Measurements from ENCODE around the gene SPTSSB.

Gene SPTSSB

GRCh38 chr3:161348796-161349400 lies 22.4 kb downstream of the SPTSSB start:
- no peak for DNase-seq (ENCODE audit: low spot score)

GRCh38 chr3:161347726-161348125 lies 23.6 kb downstream of the SPTSSB start:
- DNase-seq (ENCODE audit: low spot score): no peak
- no peak for TF ChIP-seq CTCF (IDR thresholded peaks at IDR 0.05; ENCODE audit: extremely low read depth, missing control alignments)

More at GRCh38 chr3:161348796-161349400, 22.4 kb downstream of the SPTSSB start:
- TF ChIP-seq CTCF (IDR thresholded peaks at IDR 0.05; ENCODE audit: extremely low read depth, missing control alignments): no peak

- no peak for DNase-seq (ENCODE audit: low spot score)
- TF ChIP-seq CTCF (IDR thresholded peaks at IDR 0.05; ENCODE audit: extremely low read depth, missing control alignments): no peak
These were observed 26.3 kb downstream of the SPTSSB start for GRCh38 chr3:161345023-161345422.

GRCh38 chr3:161343986-161344385 lies 27.3 kb downstream of the SPTSSB start:
- DNase-seq (ENCODE audit: low spot score): no peak
- no peak for TF ChIP-seq CTCF (IDR thresholded peaks at IDR 0.05; ENCODE audit: extremely low read depth, missing control alignments)

GRCh38 chr3:161343540-161343939 lies 27.8 kb downstream of the SPTSSB start:
- no peak for DNase-seq (ENCODE audit: low spot score)
- no peak for TF ChIP-seq CTCF (IDR thresholded peaks at IDR 0.05; ENCODE audit: extremely low read depth, missing control alignments)

- no peak for TF ChIP-seq CTCF (IDR thresholded peaks at IDR 0.05; ENCODE audit: extremely low read depth, missing control alignments)
- no peak for DNase-seq (ENCODE audit: low spot score)
These were observed 28.7 kb downstream of the SPTSSB start for GRCh38 chr3:161342629-161343028.

GRCh38 chr3:161339517-161340500 lies 31.5 kb downstream of the SPTSSB start:
- no peak for DNase-seq (ENCODE audit: low spot score)
- no peak for TF ChIP-seq CTCF (IDR thresholded peaks at IDR 0.05; ENCODE audit: extremely low read depth, missing control alignments)
